Measurements from ENCODE around the gene GCC2.

DNA sequence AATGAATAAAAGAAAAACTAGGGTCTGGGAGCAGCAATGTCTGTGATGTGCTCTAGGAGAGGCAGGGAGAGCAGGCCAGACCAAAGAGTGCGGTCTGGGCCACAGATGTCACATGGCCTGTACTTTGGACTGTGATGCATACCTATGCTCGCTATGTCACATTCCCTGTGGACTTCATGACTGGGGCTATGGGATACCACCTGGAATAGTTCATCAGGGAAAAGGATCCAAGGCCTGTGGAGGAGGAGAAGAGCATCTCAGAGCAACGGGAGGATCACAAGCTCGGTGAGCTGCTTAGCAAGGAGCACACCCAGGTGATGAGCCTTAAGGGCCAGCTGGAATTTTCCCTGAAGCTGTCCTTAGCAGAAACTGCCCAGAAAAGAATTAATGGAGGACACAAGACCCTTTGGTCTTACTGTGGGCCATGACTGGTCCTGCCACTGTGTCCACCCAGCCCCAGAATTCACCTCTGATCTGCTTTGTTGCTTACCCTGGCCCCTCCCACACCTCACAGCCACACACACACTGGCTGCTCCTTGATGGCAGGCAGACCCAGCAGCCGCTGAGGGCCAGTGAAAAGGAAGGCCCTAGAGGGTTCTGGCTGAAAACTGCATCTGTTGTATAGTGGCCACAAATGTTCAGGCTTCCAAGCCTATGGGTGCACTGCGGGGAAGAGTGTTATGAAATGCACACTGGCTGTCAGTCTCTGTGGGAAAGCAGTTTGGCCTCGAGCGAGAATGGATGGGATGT is 25.3 kb upstream of the GCC2 start:
- TF ChIP-seq, protein P1, sequence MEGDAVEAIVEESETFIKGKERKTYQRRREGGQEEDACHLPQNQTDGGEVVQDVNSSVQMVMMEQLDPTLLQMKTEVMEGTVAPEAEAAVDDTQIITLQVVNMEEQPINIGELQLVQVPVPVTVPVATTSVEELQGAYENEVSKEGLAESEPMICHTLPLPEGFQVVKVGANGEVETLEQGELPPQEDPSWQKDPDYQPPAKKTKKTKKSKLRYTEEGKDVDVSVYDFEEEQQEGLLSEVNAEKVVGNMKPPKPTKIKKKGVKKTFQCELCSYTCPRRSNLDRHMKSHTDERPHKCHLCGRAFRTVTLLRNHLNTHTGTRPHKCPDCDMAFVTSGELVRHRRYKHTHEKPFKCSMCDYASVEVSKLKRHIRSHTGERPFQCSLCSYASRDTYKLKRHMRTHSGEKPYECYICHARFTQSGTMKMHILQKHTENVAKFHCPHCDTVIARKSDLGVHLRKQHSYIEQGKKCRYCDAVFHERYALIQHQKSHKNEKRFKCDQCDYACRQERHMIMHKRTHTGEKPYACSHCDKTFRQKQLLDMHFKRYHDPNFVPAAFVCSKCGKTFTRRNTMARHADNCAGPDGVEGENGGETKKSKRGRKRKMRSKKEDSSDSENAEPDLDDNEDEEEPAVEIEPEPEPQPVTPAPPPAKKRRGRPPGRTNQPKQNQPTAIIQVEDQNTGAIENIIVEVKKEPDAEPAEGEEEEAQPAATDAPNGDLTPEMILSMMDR (conservative IDR thresholded peaks at IDR 0.05; ENCODE audit: low read length) = no peak
- no peak for TF ChIP-seq EZH2phosphoT487 (IDR thresholded peaks at IDR 0.05; ENCODE audit: borderline replicate concordance)

All from Loucy (cell line).